Psoas muscle (tissue), 8 donors: ENCODE data around the gene MYO1F. TPM values are rescaled to one million over a fixed set of nuclear protein-coding genes. Genes with fewer than 3 reads are reported as not detected.
"Not testable (repeated sequence)": the region's sequence is repeated elsewhere in the genome, so short reads cannot be mapped to it uniquely, and the experiment has no call there.

Experiments
- ATAC-seq, 4 donors: fragments of 200-7000 bp; cut with Tn5 transposase; one replicate each; pipeline ENCODE4 v1.9.1; 2020; ENCODE audit warnings: moderate library complexity in 3 of 4, mild to moderate bottlenecking in 2 of 4
- DNase-seq, 2 donors: peaks; one replicate each; pipeline ENCODE4 v3.0.0-alpha.2; 2020
- H3K27ac ChIP-seq: fragments of 200-600 bp; one replicate; pipeline ENCODE4 v1.8.0; 2022
- H3K27me3 ChIP-seq, 3 donors: fragments of 200-600 bp in 1 of 3; one replicate each; pipeline versions ENCODE4 v1.6.1 to v1.8.0; 2013 to 2022; ENCODE audit warnings: low read length in 2 of 3, mild to moderate bottlenecking in 2 of 3, moderate library complexity in 1 of 3; ENCODE audit not compliant: insufficient read depth in 3 of 3
- H3K36me3 ChIP-seq, 2 donors: fragments of 200-600 bp in 1 of 2; one replicate each; pipeline versions ENCODE4 v1.6.1 to v1.8.0; 2013 to 2022; ENCODE audit warnings: low read depth in 1 of 2, mild to moderate bottlenecking in 1 of 2, moderate library complexity in 1 of 2; ENCODE audit not compliant: insufficient read depth in 1 of 2
- H3K4me1 ChIP-seq: fragments of 200-600 bp; one replicate; pipeline ENCODE4 v1.8.0; 2022
- H3K4me3 ChIP-seq: fragments of 200-600 bp; one replicate; pipeline ENCODE4 v1.8.0; 2022; ENCODE audit warnings: mild to moderate bottlenecking
- H3K9me3 ChIP-seq: fragments of 200-600 bp; one replicate; pipeline ENCODE4 v1.8.0; 2022
- CTCF ChIP-seq: fragments of 200-600 bp; IDR thresholded peaks from one replicate; pipeline ENCODE4 v1.8.0; 2022; ENCODE audit warnings: antibody characterized with exemption
- WGBS, 3 donors: extraction: QIAGEN DNeasy Blood & Tissue Kit; methylation state at CpG; one replicate each; pipeline versions ENCODE4 v1.1.6 to v1.1.7; 2013; 5-methylcytosine and 5-hydroxymethylcytosine counted together
- intact Hi-C, 2 donors: fragments of 100-400 bp; cut with DNase I; formaldehyde crosslinking; loops; one replicate each; pipeline versions ENCODE4 v1.11.0 to v1.14.2; 2022
- polyA plus RNA-seq, 3 donors: library from polyadenylated mRNA; stranded (reverse); fragments of 200-250 nt; gene quantifications; one replicate each; pipeline ENCODE4 v1.2.3, GENCODE V29; 2013
- total RNA-seq, 4 donors: library from RNA; stranded (reverse); fragmentation: NEBNext Ultra II Directional in 2 of 4; extraction: Animal tissue kit (Norgen Biotek cat#: 25700) in 2 of 4; gene quantifications; one replicate each; pipeline versions ENCODE4 v1.2.1 to v1.2.4, GENCODE V29; 2021 to 2023
- donor health status: healthy with polysubstance abuse.
- donor health status: DM: no; HTN: no; CAD: no; lungs with moderate emphysema.
- donor health status: Bipolar disorder and iron deficiency.
- donor health status: healthy.
- donor health status: DM: yes; HTN: yes; CAD: no.
- donor health status: DM: no; HTN: no; CAD: no.
- donor health status: DM: no; HTN: no; CAD: no.
- donor health status: DM: yes; HTN: yes; CAD: no.

MYO1F gene
- total and polyA plus RNA-seq, 7 donors, result 1.00 to 6.3 (median 3.5) TPM

- Histone ChIP-seq H3K36me3 (no peaks in the 10 kb centered on the region), H3K4me1 (no peaks in the 10 kb centered on the region), H3K9me3 (no peaks in the 10 kb centered on the region), H3K4me3 (no peak overlapping the region), H3K27me3 (no peaks in the 10 kb centered on the region), H3K27ac (no peak overlapping the region)
- intact Hi-C loops, result no loop called here
- TF ChIP-seq CTCF, result no peak
- no peak for ATAC-seq
- no peak for DNase-seq
- 93 to 98% (median 94%) methylated on average over 6 of the region's 6 CpGs for WGBS, 3 donors
Observed at GRCh38 chr19:8519388-8519787, 57.9 kb downstream of the MYO1F start.

- Histone ChIP-seq H3K4me3 (no peak overlapping the region), H3K9me3 (no peaks in the 10 kb centered on the region), H3K4me1 (no peaks in the 10 kb centered on the region), H3K36me3 (no peaks in the 10 kb centered on the region), H3K27me3 (no peaks in the 10 kb centered on the region), H3K27ac (no peak overlapping the region)
- DNase-seq (no peak), ATAC-seq (no peak)
- WGBS, 3 donors, result 76 to 82% (median 76%) methylated on average over 11 of the region's 11 CpGs
- no peak for TF ChIP-seq CTCF
- intact Hi-C loops, result no loop called here
Observed at GRCh38 chr19:8518536-8518935, 58.7 kb downstream of the MYO1F start.

DNA sequence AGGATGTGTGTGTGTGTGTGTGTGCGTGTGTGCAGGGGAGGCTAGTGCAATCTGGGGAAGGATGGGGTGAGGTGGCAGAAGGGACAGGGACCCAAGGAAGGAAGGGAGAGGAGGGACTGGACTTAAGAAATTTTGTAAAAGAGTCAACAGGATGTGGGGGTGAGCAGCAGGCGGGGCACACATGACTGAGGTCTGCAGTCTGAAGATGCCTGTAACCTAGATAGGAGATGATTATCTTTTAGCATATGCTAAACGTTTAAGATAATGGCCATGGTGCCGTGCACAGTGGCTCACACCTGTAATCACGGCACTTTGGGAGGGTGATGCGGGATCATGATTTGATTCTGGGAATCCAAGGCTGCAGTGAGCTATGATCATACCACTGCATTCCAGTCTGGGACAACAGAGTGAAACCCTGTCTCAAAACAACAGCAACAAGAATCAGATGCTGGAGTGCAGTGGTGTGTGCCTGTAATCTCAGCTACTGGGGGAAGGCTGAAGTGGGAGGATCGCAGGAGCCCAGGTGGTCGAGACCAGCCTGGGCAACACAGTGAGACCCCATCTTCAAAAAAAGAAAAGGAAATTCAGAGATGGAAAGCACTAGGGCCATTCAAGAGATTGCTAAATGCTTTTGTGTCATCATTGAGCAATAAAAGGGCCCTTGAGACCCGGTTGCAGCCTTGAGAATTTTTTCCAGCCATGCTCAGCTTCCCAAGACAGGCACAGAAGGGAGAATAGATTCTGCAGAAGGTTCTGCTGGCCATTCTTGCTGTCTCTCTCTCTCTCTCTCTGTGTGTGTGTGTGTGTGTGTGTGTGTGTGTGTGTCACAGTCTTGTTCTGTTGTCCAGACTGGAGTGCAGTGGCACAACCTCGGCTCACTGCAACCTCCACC is 59.4 kb downstream of the MYO1F start:
- no peak for DNase-seq
- Histone ChIP-seq H3K27me3 (no peaks in the 10 kb centered on the region), H3K4me3 (no peak overlapping the region), H3K27ac (peak overlapping the region; percentile 46), H3K9me3 (no peaks in the 10 kb centered on the region), H3K36me3 (no peaks in the 10 kb centered on the region), H3K4me1 (peaks cover 6% of the 10 kb centered on the region)
- no peak for TF ChIP-seq CTCF
- no peak for ATAC-seq
- intact Hi-C loops, result no loop called here
- 47 to 57% (median 56%) methylated on average over 10 of the region's 10 CpGs for WGBS, 3 donors

- intact Hi-C loops, result no loop called here
- TF ChIP-seq CTCF, result no peak
- peaks cover 0 to 8% of the 10 kb centered on the region in 2 donors for H3K36me3 ChIP-seq
- H3K4me1 ChIP-seq, result peaks cover 15% of the 10 kb centered on the region
- no peak overlapping the region for H3K27ac ChIP-seq
- DNase-seq (no peak), ATAC-seq (no peak)
- H3K27me3 ChIP-seq, result no peaks in the 10 kb centered on the region
- no peaks in the 10 kb centered on the region for H3K9me3 ChIP-seq
- 82 to 88% (median 83%) methylated on average over 11 of the region's 11 CpGs for WGBS, 3 donors
- no peak overlapping the region for H3K4me3 ChIP-seq
Observed at GRCh38 chr19:8515317-8515716, 61.9 kb downstream of the MYO1F start.

- Histone ChIP-seq H3K27ac (peak overlapping the region; percentile 99), H3K36me3 (peaks cover 0 to 12% of the 10 kb centered on the region in 2 donors), H3K4me1 (peaks cover 15% of the 10 kb centered on the region), H3K4me3 (peak overlapping the region; percentile 86)
- H3K9me3 ChIP-seq, DNase-seq, intact Hi-C loops, ATAC-seq, H3K27me3 ChIP-seq: not testable (repeated sequence)
- WGBS, 3 donors, result 71 to 75% (median 73%) methylated on average over 21 of the region's 21 CpGs
Observed at GRCh38 chr19:8514505-8515009, 62.7 kb downstream of the MYO1F start.
